Frontal cortex (tissue), 4 donors: Measurements from ENCODE around the gene MRNIP. TPM values are rescaled to one million over a fixed set of nuclear protein-coding genes. Genes with fewer than 3 reads are reported as not detected.
"Not testable (repeated sequence)": the region's sequence is repeated elsewhere in the genome, so short reads cannot be mapped to it uniquely, and the experiment has no call there.

Source experiments
- DNase-seq, 2 donors: peaks; one replicate each; pipeline ENCODE4 v3.0.0; 2012; ENCODE audit warnings: low spot score in 2 of 2
- FAIRE-seq: peaks from 2 replicates; lab custom pipeline; 2012; peaks lifted over from hg19 to GRCh38; lab: Jason Lieb, UNC
- total RNA-seq: library from RNA; depleted of rRNA; stranded (reverse); fragments of >200 nt; gene quantifications from one replicate; pipeline ENCODE4 v1.2.3, GENCODE V29; 2014
- donor health status: control.
- donor health status: control.
- donor health status: control.

MRNIP gene
- total RNA-seq, 1 donor from 2014 or later, result 28.1 TPM

- FAIRE-seq (no peak), DNase-seq (no peak)
Observed at GRCh38 chr5:179872828-179873575, 14.4 kb upstream of the MRNIP start.

- DNase-seq (no peak), FAIRE-seq (no peak)
Observed at GRCh38 chr5:179872055-179872827, 13.6 kb upstream of the MRNIP start.

GRCh38 chr5:179871533-179871932 lies 12.9 kb upstream of the MRNIP start:
- not testable (repeated sequence) for DNase-seq, FAIRE-seq

- FAIRE-seq (no peak), DNase-seq (no peak)
Observed at GRCh38 chr5:179870952-179871351, 12.3 kb upstream of the MRNIP start.

- peak in 1 of 2 donors; percentile 65 for DNase-seq
Observed at GRCh38 chr5:179870403-179870903, 11.8 kb upstream of the MRNIP start.

GRCh38 chr5:179869641-179870402 lies 11.2 kb upstream of the MRNIP start:
- DNase-seq (peak in 1 of 2 donors; percentile 15), FAIRE-seq (no peak)

More at GRCh38 chr5:179870403-179870903, 11.8 kb upstream of the MRNIP start:
- no peak for FAIRE-seq

GRCh38 chr5:179869101-179869500 lies 10.5 kb upstream of the MRNIP start:
- DNase-seq (peak in 1 of 2 donors; percentile 33), FAIRE-seq (no peak)

GRCh38 chr5:179868541-179868940 lies 9.9 kb upstream of the MRNIP start:
- FAIRE-seq (no peak), DNase-seq (no peak)

GRCh38 chr5:179867476-179867875 lies 8.9 kb upstream of the MRNIP start:
- no peak for FAIRE-seq
- DNase-seq, result no peak

GRCh38 chr5:179867079-179867465 lies 8.5 kb upstream of the MRNIP start:
- FAIRE-seq (no peak), DNase-seq (peak in 1 of 2 donors; percentile 24)

- FAIRE-seq (no peak), DNase-seq (peak; percentile 35 to 58)
Observed at GRCh38 chr5:179866241-179867078, 7.8 kb upstream of the MRNIP start.

GRCh38 chr5:179865491-179866240 lies 7.0 kb upstream of the MRNIP start:
- DNase-seq (peak in 1 of 2 donors; percentile 31), FAIRE-seq (no peak)

GRCh38 chr5:179864686-179865085 lies 6.1 kb upstream of the MRNIP start:
- DNase-seq (no peak), FAIRE-seq (no peak)

- DNase-seq, result no peak
- FAIRE-seq, result no peak
Observed at GRCh38 chr5:179863449-179864085, 5.0 kb upstream of the MRNIP start.

- no peak for FAIRE-seq
- DNase-seq, result no peak
Observed at GRCh38 chr5:179862891-179863290, 4.3 kb upstream of the MRNIP start.

- DNase-seq (no peak), FAIRE-seq (no peak)
Observed at GRCh38 chr5:179862296-179862695, 3.7 kb upstream of the MRNIP start.

- no peak for FAIRE-seq
- DNase-seq, result peak in 1 of 2 donors; percentile 19
Observed at GRCh38 chr5:179860301-179860700, 1.7 kb upstream of the MRNIP start.

GRCh38 chr5:179858241-179858585 lies 404 bp downstream of the MRNIP start:
- FAIRE-seq (no peak), DNase-seq (no peak)
